Measurements from ENCODE around the gene DPH2.

DPH2 gene

DNA sequence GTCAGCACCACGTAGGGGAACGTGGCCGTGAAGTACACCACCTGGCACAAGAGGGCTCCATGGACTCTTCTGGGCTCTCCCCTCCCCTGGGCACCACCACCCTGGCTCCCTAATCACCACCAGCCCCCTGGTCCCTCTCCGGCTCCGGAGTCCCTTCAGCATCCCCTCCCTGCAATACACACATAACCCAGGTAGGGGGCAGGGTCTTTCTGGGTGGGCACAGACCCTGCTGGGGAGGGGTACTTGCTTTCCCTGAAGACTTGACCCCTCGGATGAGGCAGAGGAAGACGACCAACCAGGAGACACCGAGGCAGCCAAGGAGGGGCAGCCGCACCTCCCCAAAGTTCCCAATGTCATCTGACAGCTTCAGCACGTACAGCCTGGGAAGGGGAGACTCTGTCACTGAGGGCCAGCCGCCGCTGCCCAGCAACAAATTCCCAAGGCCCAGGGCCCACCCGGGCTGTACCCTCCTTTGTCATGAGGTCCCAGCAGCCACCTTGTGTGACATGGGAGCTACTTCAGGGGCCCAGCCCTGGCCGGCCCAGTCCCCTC lies 32.9 kb downstream of the DPH2 start:
- no peak for DNase-seq

DNA sequence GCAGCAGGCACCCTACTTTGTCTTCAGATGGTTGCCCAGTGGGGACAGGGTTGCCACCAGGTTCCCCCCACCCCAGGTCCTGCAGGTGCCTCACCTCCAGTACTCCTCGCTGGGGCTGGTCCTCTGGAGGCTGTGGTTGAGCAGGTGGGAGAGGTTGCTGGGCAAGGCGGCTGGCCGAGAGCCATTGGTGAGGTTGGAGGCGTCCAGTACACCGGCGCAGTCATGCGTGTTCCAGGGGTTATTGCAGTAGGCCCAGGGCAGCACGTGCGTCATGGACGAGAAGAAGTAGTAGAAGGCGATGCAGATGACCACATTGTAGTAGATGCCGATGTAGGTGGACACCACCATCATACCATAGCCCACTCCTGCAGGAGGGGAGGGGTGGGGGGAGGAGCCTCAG lies 38.4 kb downstream of the DPH2 start:
- no peak for DNase-seq

DNA sequence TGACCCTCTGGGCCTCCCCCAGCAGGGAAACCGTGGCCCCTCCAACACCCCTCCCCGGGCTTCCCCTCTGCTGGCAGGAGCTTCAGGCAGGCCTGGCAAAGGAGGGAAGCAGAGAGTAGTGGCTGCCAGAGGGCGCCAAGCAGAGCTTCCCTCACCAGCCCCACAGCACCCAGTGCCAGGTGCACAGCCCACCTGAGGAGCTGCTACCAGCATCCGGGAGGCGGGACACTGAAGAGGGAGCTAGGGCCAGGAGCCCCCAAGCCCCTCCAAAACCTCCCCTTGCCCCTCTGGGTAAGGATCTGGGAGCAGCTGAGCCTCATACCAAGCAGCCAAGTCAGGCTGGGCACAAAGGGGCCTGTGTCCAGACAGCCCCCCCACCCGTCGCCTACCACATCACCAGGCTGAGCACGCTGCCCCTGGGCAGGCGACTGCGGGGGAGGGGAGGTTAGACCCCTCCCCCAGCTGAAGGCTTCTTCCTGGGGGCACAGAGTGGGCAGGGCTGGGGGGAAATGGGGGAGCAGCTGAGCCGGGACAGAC lies 41.2 kb downstream of the DPH2 start:
- DNase-seq: no peak

DNA sequence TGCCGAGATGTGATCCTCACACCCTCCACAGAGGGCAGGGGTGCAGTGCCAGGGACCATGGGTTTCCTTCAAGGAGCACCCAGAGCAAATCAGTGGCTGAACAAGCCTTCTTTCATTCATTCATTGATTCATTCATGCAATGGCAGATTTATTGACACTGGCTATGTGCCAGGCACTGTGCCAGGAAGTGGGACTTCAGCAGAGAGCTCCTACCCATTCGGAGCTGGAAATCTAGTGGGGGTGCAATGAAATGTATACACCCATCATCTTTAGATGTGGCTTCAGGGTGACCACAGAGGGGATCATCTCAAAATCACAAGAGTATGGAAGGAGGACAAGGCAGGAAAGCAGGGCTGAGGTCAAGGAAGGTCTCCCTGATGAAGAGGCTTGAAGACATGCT lies 42.6 kb downstream of the DPH2 start:
- no peak for DNase-seq

DNA sequence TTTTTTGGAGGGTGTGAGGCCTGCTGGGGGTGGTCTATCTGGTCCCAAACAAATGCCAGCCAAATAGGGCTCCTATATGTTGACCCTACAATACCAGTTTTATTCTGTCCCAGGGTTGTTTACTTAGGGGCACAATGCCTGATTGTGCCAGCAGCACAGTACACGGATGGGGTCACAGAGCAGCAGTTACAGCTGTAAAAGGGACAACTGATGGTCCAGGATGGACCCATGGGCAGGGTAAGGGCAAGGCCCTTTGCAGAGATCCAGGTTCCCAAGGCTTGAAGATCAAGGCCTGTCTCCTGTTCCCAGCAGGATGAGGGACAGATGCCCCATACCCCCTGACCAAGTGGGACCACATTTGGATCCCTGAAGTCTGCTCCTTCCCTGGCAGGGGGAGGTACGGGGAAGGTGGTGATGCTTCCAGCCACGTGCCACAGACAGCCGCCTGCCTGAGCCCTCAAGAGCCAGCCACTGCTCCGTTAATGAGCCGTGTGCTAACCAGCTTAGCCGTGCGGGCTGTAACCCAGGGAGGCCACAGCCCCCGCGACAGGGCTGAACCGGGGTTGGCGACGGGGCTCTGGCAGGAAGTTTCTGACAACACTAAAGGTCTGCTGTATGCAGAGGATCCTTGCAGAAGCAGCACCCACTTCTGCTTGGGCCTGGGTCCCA lies 43.3 kb downstream of the DPH2 start:
- no peak for DNase-seq

DNA sequence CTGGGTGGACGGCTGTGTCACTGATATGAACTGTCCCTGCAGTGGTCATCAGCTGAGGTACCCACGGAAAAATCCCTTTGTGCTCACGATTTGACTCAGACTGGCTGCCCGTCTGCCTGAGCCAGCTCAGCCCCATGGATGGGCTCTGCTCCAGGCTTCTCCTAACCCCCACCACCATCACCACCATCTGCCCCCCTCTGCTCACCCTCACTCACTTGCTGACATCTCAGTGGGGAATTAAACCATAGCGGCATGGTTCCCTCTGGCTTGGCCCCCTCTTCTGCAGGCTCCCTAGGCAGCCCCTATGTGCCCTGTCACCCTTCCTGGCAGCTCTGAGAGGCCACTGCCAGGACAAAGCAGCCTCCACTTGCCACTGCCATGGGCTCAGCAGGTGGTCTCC lies 44.1 kb downstream of the DPH2 start:
- no peak for DNase-seq

DNA sequence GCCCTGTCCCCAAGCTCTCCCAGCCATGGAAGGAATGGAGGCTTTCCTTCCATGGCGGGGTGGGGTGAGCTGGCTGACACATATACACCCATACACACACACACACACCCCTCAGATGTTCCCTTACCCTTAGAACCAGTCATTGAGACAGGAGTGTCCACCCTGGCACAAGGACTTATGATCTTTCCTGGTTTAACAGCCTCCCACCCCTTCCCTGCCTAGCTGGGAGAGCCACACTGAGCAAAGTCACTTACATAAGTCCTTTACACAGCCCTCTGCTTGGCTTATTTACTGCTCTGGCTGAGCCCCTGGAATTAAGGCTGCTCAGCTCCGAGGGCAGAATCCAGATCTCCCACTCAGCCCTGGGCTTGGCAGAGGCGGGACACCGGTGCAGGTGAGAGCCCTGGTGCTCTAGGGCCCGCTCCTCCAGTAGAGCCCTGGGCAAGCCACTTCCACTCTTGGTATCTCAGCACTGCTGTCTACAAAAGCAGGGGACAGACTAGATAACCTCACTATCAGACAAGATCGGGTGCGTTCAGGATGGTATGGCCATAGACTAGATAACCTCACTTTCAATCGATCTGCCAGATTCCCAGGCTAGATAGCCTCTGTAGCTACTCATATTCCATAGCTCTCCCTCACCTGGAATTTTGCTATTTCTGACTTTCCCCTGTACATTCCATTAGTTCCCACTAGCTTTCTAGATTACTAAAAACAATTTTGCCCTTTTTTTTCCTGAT lies 44.7 kb downstream of the DPH2 start:
- DNase-seq: no peak

DNA sequence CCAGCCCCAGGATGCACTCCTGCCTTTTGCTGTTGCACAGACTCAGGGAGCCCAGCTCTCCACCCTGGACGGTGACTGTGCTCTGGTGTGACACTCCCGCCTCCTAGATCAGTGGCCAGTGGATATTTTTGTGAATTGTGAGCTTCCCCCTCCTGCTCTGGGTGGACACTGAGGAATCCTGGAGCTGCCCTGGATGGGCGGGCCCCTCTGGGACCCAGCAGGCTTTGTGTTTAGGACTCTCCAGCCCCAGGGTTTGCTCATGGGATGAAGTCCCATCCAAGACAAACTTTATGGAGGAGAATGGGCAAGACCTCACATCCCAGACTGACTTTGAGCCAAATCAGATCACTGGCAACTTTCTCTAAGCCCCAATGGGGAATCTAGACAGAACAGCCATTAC lies 45.4 kb downstream of the DPH2 start:
- DNase-seq: no peak

DNA sequence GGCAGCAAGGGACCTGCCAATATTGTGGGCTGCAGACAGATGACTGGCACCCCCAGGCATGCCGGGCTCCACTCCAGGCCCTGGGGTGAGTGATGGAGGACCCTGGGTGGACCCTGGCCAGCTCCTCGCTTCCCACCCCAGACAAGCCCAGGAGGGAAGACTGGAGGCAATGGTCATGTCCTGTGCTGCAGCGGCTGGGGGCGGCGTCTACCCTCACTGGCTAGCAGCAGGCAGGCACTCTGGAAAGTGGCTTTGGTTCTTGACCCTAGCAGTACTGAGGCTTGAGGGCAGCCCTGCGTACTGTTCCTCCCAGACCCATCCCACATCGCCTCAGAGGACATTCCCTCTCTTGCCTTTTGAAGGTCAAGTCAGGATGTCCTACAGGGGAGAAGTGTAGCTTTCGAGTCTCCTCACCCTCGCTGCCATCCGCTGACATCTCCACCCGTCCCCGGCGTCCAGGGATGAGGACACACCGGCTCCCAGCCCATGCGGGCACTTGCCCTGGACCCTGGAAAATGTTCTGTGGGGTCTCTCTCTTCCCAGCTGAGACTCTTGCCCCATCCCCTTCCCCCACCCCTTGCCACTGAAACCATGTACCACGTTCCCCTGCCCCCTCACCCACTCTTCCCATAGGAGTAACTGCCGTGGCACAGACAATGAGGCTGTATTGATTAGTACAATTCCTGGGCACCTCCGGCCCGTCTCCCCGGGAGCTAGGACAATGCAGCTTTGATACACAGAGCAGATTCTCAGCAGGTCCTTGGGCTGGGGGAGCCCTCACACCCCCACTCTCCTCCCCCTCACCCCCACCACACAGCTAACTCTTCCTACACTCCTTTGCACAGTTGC lies 46.5 kb downstream of the DPH2 start:
- no peak for DNase-seq

DNA sequence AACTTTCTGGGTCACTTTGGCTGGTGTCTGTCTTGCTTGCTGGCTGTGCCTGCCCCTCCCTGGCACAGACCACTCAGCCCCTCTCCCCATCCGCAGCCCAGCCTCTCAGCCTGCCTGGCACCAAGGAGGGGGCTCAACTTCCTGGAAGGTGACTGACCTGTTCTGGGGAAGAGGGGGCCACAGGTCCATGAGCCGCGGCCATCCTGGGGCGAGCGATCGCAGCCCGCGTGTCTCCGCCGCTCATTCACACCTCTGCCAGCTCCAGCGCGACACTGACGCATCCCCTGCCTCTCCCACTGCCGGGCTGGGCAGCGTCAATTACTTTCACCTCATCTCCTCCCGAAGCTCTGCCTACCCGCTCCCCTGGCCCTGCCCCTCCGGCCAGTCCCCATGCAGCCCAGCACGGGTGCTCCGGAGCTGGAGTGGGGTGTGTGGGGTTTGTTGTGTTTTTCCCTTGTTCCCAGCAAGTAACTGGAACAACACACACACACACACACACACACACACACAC lies 47.1 kb downstream of the DPH2 start:
- no peak for DNase-seq

DNA sequence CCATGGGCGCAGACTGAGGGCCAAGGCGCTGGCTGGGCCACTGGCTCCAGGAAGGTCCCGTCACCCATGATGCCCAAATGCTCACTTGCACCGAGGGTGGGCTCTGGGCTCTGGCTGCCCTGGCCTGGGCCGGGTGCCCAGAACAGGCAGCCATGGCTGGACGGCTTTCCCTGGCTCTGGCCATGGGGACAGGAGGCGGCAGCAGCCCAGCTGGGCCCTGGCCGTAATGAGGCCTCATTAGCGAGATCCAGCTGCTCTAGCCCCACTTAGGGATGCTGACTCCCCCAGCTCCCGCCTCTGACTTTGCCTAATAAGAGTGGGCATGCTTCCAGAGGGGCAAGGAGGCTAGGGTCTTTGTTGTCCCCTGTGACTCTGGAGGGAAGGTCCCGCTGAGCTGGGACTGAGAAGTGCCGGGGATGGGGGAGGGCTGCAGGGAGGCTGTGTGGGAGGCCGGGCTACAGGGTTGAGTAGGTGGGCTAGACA lies 49.7 kb downstream of the DPH2 start:
- no peak for DNase-seq

DNA sequence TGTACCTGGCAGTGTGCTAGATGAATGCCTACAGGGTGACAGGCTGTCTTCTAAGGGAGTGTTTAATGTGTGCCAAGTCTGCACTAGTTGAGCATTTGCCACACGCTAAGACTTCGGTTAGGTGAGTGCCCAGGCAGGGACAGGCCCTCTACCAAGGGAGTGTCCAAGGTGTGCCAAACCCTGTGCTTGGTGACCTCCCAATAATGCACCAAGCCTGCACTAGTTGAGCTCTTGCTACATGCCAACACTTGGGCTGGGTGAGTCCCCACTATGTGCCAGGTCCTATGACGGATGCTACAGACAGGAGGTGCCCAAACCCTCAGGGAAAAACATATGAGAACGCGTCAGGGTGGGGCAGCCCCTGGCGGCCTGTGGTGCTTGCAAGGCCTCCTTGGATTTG lies 50.7 kb downstream of the DPH2 start:
- DNase-seq: no peak

DNA sequence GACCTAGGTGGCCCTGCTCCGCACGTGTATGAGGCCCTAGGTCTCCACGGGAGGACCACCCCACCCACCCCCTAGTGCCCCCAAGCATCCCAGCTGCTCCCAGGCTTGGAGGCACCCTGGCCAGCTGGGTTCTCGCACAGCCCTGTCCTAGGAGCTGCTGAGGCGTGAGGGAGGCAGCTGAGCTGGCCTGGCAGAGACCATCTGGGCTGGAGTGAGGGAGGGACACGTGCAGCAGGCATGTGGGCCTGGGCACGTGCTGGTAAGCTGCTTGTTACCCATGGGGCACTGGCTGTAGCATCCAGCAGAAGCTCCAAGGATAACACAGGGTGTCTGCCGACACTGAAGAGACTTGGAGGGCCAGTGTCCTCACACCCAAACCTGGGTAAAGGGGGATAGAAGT lies 51.3 kb downstream of the DPH2 start:
- no peak for DNase-seq

DNA sequence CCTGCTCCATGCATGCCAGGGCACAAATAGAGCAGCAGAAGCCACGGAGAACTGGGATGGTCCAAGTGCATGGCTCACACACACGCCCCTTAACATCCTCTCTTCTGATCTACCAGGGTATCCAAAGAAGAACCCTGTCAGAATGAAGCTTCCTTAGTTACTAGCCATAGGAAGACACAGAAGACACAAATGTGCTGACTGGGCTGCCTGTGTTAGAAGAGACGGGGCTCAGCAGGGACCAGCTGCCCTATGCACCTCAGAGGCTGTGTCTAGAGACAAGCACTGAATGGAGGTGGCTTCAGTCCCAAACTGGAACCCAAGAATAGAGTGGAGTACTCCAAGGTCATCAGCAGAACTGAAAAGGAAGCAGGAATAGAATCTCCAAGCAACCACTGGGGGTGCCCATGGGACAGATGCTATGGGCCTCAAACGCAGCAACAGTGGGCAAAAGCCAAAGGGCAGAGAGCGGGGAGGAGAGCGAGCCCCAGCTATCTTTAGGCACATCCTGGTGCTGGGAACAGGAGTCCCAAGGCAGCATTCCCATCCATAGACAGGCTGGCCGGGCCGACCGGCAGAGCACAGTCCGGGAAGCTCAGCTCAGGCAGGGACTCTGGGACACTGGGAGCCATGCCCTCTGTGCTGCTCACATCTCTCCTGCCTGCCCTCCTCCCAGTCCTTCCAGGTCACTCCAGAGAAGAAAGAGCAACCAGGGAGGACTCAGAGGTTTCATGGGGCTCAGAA lies 51.9 kb downstream of the DPH2 start:
- no peak for DNase-seq
